Loucy (cell line): Measurements from ENCODE around the gene GPHN.

ENCODE experiments used
- CTCF ChIP-seq: fragments of 200-600 bp; sonication (generic); conservative IDR thresholded peaks from 2 replicates; pipeline ENCODE4 v1.5.1; 2014; ENCODE audit warnings: mild to moderate bottlenecking, antibody characterized with exemption, low read length
- EZH2phosphoT487 ChIP-seq: fragments of 200-600 bp; IDR thresholded peaks from 2 replicates; pipeline ENCODE4 v1.6.1; 2018; ENCODE audit warnings: antibody characterized with exemption, mild to moderate bottlenecking, moderate library complexity, borderline replicate concordance

GRCh38 chr14:66745078-66745477 lies 237.1 kb downstream of the GPHN start:
- TF ChIP-seq CTCF (no peak), EZH2phosphoT487 (no peak)
